Vagina (tissue), 2 donors: ENCODE results near the gene EIPR1. TPM values are rescaled to one million over a fixed set of nuclear protein-coding genes. Genes with fewer than 3 reads are reported as not detected.

Source experiments
- DNase-seq, 2 donors: peaks; one replicate each; pipeline ENCODE4 v3.0.0-alpha.2; 2017; ENCODE audit errors: extremely low spot score in 2 of 2
- H3K27ac ChIP-seq: fragments of 200-600 bp; sonication (generic); one replicate; pipeline ENCODE4 v1.5.1; 2019
- H3K27me3 ChIP-seq: fragments of 200-600 bp; sonication (generic); one replicate; pipeline ENCODE4 v1.5.1; 2019
- H3K36me3 ChIP-seq, 2 donors: fragments of 200-600 bp; sonication (generic); one replicate each; pipeline ENCODE4 v1.5.1; 2017 to 2019
- H3K4me1 ChIP-seq: fragments of 200-600 bp; sonication (generic); one replicate; pipeline ENCODE4 v1.5.1; 2019
- H3K4me3 ChIP-seq, 2 donors: fragments of 200-600 bp; sonication (generic); 1 replicate in 1 of 2; 2 replicates in 1 of 2; pipeline ENCODE4 v1.5.1; 2016 to 2019
- H3K9me3 ChIP-seq: fragments of 200-600 bp; sonication (generic); one replicate; pipeline ENCODE4 v1.5.1; 2019
- POLR2A ChIP-seq, 2 donors: fragments of 450-650 bp; IDR thresholded peaks; one replicate each; pipeline ENCODE4 v1.6.1; 2017; ENCODE audit warnings: antibody characterized with exemption in 2 of 2, mild to moderate bottlenecking in 2 of 2, moderate library complexity in 2 of 2
- POLR2AphosphoS5 ChIP-seq, 2 donors: sonication (generic); formaldehyde crosslinking; IDR thresholded peaks; one replicate each; pipeline ENCODE4 v1.9.0; 2017; ENCODE audit warnings: antibody characterized with exemption in 2 of 2, mild to moderate bottlenecking in 2 of 2, low read depth in 1 of 2; ENCODE audit not compliant: insufficient read depth in 1 of 2
- intact Hi-C: fragments of 100-400 bp; cut with DNase I; formaldehyde crosslinking; loops from one replicate; pipeline ENCODE4 v1.15.1; 2023
- total RNA-seq: library from RNA; depleted of rRNA; stranded (reverse); fragments of >200 nt; gene quantifications from one replicate; pipeline ENCODE4 v1.2.3, GENCODE V29; 2016
- TF ChIP-seq, protein P1 (sequence below), 3 experiments: fragments of 450-650 bp in 2 of 3; fragments of 200-600 bp in 1 of 3; sonication (generic) in 1 of 3; IDR thresholded peaks; one replicate each; pipeline ENCODE4 v1.5.1; 2017 to 2019; ENCODE audit warnings: antibody characterized with exemption in 3 of 3, mild to moderate bottlenecking in 2 of 3, moderate library complexity in 2 of 3

The EIPR1 gene
- total RNA-seq, 1 donor from 2014 or later = 39.8 TPM

DNA sequence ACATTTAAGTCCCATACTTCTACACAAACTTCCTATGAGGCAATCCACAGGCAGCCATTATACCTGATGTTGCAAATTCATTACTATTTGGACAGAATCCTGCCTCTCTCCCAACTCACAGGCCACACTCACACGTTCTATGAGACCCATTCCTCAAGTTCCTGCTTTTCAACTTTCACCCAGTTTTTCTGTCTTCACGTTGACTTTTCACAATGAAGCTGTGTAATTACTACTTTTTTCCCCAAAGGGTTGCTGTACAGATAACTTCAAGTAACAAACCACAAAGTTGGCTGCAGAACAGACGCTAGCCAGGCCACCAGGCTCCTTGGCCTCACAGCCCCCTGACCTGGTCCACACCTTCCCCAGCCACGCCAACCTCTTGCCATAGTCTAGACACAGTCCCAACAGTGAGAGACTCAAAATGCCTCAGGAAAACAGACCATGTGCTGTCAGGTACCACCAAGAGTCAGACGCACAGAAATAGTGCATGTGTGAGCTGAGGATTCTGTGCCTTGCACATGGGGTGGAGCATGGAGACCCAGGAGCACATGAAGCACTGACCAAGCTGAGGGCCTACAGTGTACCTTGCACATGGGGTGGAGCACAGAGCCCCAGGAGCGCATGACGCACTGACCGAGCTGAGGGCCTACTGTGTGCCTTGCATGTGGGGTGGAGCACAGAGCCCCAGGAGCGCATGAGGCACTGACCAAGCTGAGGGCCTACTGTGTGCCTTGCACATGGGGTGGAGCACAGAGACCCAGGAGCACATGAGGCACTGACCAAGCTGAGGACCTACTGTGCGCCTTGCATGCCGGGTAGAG, 61.0 kb downstream of the EIPR1 start:
- Histone ChIP-seq H3K27ac (no peak overlapping the region), H3K9me3 (no peaks in the 10 kb centered on the region), H3K4me3 (no peak overlapping the region), H3K36me3 (no peaks in the 10 kb centered on the region), H3K27me3 (no peaks in the 10 kb centered on the region), H3K4me1 (no peaks in the 10 kb centered on the region)
- no peak for DNase-seq
- TF ChIP-seq POLR2AphosphoS5 (IDR thresholded peaks at IDR 0.05; ENCODE audit: insufficient read depth in 1 of 2, low read depth in 1 of 2) = no peak
- TF ChIP-seq POLR2A (IDR thresholded peaks at IDR 0.05) = no peak
- TF ChIP-seq, protein P1, sequence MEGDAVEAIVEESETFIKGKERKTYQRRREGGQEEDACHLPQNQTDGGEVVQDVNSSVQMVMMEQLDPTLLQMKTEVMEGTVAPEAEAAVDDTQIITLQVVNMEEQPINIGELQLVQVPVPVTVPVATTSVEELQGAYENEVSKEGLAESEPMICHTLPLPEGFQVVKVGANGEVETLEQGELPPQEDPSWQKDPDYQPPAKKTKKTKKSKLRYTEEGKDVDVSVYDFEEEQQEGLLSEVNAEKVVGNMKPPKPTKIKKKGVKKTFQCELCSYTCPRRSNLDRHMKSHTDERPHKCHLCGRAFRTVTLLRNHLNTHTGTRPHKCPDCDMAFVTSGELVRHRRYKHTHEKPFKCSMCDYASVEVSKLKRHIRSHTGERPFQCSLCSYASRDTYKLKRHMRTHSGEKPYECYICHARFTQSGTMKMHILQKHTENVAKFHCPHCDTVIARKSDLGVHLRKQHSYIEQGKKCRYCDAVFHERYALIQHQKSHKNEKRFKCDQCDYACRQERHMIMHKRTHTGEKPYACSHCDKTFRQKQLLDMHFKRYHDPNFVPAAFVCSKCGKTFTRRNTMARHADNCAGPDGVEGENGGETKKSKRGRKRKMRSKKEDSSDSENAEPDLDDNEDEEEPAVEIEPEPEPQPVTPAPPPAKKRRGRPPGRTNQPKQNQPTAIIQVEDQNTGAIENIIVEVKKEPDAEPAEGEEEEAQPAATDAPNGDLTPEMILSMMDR (IDR thresholded peaks at IDR 0.05) = no peak
- intact Hi-C loops = no loop called here

DNA sequence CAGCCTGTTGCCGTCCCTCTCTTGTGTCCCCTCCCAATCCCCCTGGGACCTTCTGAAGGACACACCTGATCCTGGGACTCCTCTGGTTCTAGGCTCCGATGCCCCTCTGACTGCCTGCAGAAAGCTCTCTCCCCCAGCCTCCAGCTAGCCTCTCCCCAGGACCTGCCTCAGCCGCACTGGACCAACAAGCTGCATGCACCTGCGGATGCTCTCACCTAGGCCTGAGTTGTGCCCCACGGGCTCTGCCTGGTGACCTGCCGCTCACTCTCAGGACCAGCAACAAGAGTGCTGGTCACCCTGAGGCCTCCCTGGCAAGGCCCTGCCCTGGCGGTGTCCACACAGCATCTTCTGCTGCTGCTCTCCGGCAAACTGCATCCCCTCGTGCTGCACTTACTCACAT, 63.0 kb downstream of the EIPR1 start:
- TF ChIP-seq, protein P1 (IDR thresholded peaks at IDR 0.05) = no peak
- TF ChIP-seq POLR2AphosphoS5 (IDR thresholded peaks at IDR 0.05; ENCODE audit: insufficient read depth in 1 of 2, low read depth in 1 of 2) (no peak), POLR2A (IDR thresholded peaks at IDR 0.05) (no peak)
- Histone ChIP-seq H3K4me1 (no peaks in the 10 kb centered on the region), H3K4me3 (no peak overlapping the region), H3K27ac (no peak overlapping the region), H3K27me3 (no peaks in the 10 kb centered on the region), H3K36me3 (no peaks in the 10 kb centered on the region), H3K9me3 (no peaks in the 10 kb centered on the region)
- intact Hi-C loops = no loop called here
- no peak for DNase-seq

- intact Hi-C loops = no loop called here
- H3K27ac ChIP-seq = no peak overlapping the region
- no peaks in the 10 kb centered on the region for H3K9me3 ChIP-seq
- no peak for DNase-seq
- H3K4me1 ChIP-seq = no peaks in the 10 kb centered on the region
- no peaks in the 10 kb centered on the region for H3K27me3 ChIP-seq
- no peaks in the 10 kb centered on the region for H3K36me3 ChIP-seq
- TF ChIP-seq POLR2A (IDR thresholded peaks at IDR 0.05) (no peak), POLR2AphosphoS5 (IDR thresholded peaks at IDR 0.05; ENCODE audit: insufficient read depth in 1 of 2, low read depth in 1 of 2) (no peak)
- TF ChIP-seq, protein P1 (IDR thresholded peaks at IDR 0.05) = no peak
- H3K4me3 ChIP-seq = no peak overlapping the region
Measured at GRCh38 chr2:3313781-3314375, 63.7 kb downstream of the EIPR1 start.

DNA sequence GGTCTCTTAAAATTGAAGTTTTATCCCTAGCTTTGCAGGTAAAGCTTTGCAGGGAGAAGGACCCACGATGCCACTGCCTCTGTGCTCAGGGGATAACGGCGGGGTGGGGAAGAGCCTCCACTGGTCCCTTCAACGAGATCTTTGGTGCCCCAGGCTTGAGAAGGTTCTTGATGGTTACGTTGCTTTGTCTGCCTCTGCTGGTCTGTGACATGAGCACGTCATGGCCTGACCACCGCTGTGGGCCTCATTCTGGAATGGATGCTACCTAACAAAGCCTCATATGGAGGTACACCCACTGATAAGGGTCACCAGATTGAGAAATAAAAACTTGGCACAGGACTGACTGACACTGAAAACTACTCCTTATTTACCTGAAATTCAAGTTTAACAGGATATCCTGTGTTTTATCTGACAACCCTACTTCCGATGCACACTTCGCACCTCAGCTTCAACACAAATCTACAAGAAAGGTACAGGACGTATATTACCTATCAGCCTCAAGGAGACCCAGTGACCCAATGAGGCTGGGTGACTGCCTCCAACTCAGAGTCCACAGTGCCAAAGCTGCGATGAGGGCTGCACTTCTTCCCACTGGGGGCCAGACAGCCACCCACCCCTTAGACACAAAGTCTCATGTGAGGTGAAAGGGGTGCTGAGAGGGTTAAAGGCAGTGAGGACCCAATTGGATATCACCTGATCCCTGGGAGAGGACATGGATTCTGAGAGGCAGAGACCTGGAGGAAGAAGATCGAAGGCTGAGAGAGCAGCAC, 64.9 kb downstream of the EIPR1 start:
- no peak for DNase-seq
- H3K9me3 ChIP-seq = no peaks in the 10 kb centered on the region

More for the DNA sequence above, 64.9 kb downstream of the EIPR1 start:
- Histone ChIP-seq H3K27me3 (no peaks in the 10 kb centered on the region), H3K4me1 (no peaks in the 10 kb centered on the region), H3K36me3 (no peaks in the 10 kb centered on the region), H3K27ac (no peak overlapping the region), H3K4me3 (no peak overlapping the region)
- TF ChIP-seq POLR2AphosphoS5 (IDR thresholded peaks at IDR 0.05; ENCODE audit: insufficient read depth in 1 of 2, low read depth in 1 of 2) (no peak), POLR2A (IDR thresholded peaks at IDR 0.05) (no peak)
- TF ChIP-seq, protein P1 (IDR thresholded peaks at IDR 0.05) = no peak
- intact Hi-C loops = no loop called here
